ENCODE results near the gene MAPK6.

The MAPK6 gene

DNA sequence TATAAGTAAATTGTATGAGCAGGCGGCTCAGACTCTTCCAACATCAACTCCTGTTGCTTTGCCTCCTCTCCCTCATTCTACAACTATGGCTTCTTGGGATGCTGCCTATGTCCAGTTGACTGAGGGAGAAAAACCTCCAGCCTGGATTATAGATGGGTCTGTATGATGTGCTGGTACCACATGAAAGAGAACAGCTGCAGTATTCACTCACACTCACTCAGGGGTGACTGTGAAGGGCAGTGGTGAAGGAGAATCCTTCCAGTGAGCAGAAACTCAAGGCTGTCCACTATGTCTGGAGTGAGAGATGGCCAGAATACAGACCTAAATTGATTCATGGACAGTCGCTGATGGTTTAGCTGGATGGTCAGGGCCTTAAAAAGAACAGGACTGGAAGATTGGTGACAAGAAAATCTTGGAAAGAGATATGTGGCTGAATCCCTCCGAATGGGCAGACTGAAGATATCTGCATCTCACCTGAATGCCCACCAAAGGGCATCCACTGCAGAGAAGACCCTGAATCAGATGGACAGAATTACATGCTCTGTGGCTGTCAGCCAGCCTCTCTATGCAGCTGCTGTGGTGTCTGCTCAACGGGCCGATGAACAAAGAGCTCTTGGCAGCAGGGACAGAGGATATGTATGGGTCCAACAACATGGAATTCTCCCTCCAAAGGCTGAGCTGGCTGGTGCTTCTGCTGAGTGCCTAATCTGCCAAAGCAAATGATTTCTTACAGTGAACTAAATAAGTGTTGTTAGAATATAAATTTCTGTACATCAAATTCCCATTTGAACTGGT lies 95.4 kb downstream of the MAPK6 start:
- Histone ChIP-seq H4K20me1 (no peaks in the 10 kb centered on the region), H3K9me3 (replicated peaks in 1 of 11) (peaks cover 9 to 21% (median 12%) of the 10 kb centered on the region in 11 experiments; a peak in 21 of 22 replicates), H3K27me3 (no peaks in the 10 kb centered on the region), H3K4me3 (no peak overlapping the region), H3K9ac (no peak overlapping the region), H3K36me3 (no peaks in the 10 kb centered on the region), H3K4me2 (no peak overlapping the region), H3K27ac (no peak overlapping the region), H3K4me1 (peaks cover 0 to 12% (median 3%) of the 10 kb centered on the region in 10 experiments; a peak in 6 of 20 replicates)
- TF ChIP-seq Cebpa-rat (IDR thresholded peaks at IDR 0.05), result no peak

DNA sequence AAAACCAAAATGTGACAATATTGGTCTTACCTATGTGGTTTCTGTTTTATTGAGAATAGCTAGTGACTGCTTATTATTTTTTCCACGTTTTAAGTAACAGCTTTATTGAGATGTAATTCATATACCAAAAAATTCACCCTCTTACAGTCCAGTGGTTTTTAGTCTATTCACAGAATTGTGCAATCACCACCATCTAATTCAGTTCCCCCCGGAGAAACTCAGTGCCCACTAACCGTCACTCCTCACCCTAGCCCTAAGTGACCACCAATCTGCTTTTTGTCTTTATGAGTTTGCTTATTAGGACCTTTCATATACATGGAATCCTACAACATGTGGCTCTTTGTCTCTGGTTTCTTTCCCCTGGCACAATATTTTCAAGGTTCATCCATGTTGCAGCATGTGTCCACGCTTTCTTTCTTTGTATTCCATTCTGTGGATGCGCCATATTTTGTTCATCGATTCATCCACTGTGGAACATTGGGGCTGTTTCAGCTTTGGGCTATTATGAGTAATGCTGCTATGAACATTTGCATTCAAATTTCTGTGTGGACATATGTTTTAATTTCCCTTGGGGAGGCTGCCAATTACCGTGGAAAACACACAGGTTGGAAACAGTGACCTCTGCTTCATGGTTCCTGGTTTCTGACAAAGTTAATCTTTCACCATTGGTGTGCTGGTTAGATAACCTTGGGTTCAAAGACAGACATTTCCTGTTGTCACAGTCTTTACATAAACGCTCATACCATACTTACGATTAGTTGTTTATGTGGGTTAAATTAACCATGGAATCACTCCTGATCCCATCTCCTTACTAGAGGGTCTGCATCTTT lies 96.8 kb downstream of the MAPK6 start:
- Histone ChIP-seq H3K9me3 (replicated peaks in 1 of 11) (peaks cover 9 to 21% (median 12%) of the 10 kb centered on the region in 11 experiments; a peak in 21 of 22 replicates), H3K4me2 (peak overlapping the region in 4 of 11 experiments; percentile 1 to 33 (median 7); a peak in 3 of 22 replicates), H3K27me3 (no peaks in the 10 kb centered on the region), H4K20me1 (no peaks in the 10 kb centered on the region), H3K36me3 (no peaks in the 10 kb centered on the region), H3K27ac (no peak overlapping the region), H3K9ac (no peak overlapping the region), H3K4me1 (peaks cover 0 to 12% (median 3%) of the 10 kb centered on the region in 10 experiments; a peak in 6 of 20 replicates), H3K4me3 (no peak overlapping the region)
- peak in 4 of 11 experiments; percentile 13 to 42 (median 28); a peak in 2 of 22 replicates for TF ChIP-seq Cebpa-rat (IDR thresholded peaks at IDR 0.05)

Data from BLaER1 treated with 17β-estradiol and CSF1 and Interleukin-3, amounts not matched to agents 10 nM and 100 nM (cell line).